BLaER1 (cell line): ENCODE results near the gene SYT9.

Source experiments
- H3K27ac ChIP-seq: shearing (Covaris generic); formaldehyde crosslinking; 2 replicates; pipeline ENCODE4 v1.8.1; 2022
- H3K27me3 ChIP-seq: shearing (Covaris generic); formaldehyde crosslinking; 2 replicates; pipeline ENCODE4 v1.8.1; 2022
- H3K36me3 ChIP-seq: shearing (Covaris generic); formaldehyde crosslinking; 2 replicates; pipeline ENCODE4 v1.8.1; 2022
- H3K4me1 ChIP-seq: shearing (Covaris generic); formaldehyde crosslinking; 2 replicates; pipeline ENCODE4 v1.8.1; 2022
- H3K4me2 ChIP-seq: shearing (Covaris generic); formaldehyde crosslinking; 2 replicates; pipeline ENCODE4 v1.8.1; 2022
- H3K4me3 ChIP-seq: shearing (Covaris generic); formaldehyde crosslinking; 2 replicates; pipeline ENCODE4 v1.8.1; 2022
- H3K9ac ChIP-seq: shearing (Covaris generic); formaldehyde crosslinking; 2 replicates; pipeline ENCODE4 v1.8.1; 2022
- H3K9me3 ChIP-seq: shearing (Covaris generic); formaldehyde crosslinking; 2 replicates; pipeline ENCODE4 v1.8.1; 2022
- H4K20me1 ChIP-seq: shearing (Covaris generic); formaldehyde crosslinking; 2 replicates; pipeline ENCODE4 v1.8.1; 2022
- Cebpa-rat ChIP-seq: shearing (Covaris generic); IDR thresholded peaks from 2 replicates; pipeline ENCODE4 v1.8.1; 2022

Gene SYT9

DNA sequence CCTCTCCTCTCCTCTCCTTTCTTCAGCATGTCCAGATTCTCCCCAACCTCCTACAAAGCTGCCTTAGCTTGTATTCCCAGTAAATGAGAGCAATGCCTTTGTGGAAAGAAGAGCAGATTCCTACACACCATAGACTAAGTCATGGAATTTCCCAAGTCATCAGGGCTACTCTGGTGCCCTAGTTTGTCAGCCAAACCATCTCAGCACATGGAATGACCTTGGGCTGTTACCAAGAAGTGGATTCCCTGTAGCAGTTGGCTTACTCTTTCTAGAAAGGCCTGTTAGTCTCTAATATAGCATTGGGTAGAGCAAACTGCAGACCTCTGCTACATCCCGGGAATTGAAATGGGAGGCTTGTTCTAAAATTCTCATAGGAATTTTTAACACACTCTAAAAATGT is 124.7 kb downstream of the SYT9 start:
- TF ChIP-seq Cebpa-rat: no peak
- Histone ChIP-seq H3K27me3 (no peaks in the 10 kb centered on the region), H3K4me1 (no peaks in the 10 kb centered on the region), H3K4me3 (no peak overlapping the region), H3K9ac (no peak overlapping the region), H3K36me3 (no peaks in the 10 kb centered on the region), H3K4me2 (no peak overlapping the region), H4K20me1 (no peaks in the 10 kb centered on the region), H3K9me3 (peaks cover 6% of the 10 kb centered on the region; the same call in 1 of the 2 replicates), H3K27ac (no peak overlapping the region)

DNA sequence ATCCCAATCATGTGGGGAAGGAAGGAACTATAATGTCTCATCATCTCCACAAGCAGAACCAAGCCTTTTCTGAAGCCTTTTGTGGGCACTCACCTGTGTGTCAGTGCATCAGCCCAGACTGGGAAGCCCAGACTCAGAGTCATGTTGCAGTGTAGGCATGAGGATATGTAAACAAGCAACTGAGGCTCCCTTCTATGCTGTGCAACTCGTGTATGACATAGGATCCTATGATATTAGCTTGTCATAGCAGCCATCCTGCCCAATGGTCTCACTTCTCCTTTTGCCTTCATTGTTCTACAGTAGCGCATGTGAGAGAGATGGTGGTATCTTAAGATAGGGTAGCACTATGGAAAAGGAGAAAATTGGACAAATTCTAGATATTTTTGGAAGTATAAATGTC is 130.2 kb downstream of the SYT9 start:
- no peaks in the 10 kb centered on the region for H3K4me1 ChIP-seq
- no peaks in the 10 kb centered on the region for H3K36me3 ChIP-seq
- H3K4me2 ChIP-seq: no peak overlapping the region
- no peak overlapping the region for H3K4me3 ChIP-seq
- no peak overlapping the region for H3K27ac ChIP-seq
- no peak for TF ChIP-seq Cebpa-rat
- no peaks in the 10 kb centered on the region for H4K20me1 ChIP-seq
- no peaks in the 10 kb centered on the region for H3K27me3 ChIP-seq
- no peak overlapping the region for H3K9ac ChIP-seq
- no peaks in the 10 kb centered on the region for H3K9me3 ChIP-seq

DNA sequence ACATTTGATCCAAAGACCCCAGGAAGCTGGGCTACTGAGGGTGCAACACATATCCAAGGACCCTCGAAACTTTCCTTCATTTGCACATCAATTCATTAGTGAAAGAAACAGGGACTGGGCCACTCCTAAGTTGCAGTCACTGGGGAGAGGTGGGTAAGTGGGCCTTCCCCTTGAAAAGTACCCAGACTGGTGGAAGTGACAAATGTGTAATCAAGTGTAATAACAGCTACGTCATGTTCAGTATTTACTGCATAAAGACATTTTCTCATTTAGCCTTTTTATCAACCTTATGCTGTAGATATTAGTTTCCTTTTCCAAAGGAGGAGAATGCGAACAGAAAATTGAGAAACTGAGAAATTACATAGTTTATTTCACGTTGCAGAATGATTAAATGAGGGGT is 131.7 kb downstream of the SYT9 start:
- H3K9me3 ChIP-seq: no peaks in the 10 kb centered on the region
- no peak overlapping the region for H3K27ac ChIP-seq
- H3K27me3 ChIP-seq: no peaks in the 10 kb centered on the region
- H3K36me3 ChIP-seq: no peaks in the 10 kb centered on the region
- no peaks in the 10 kb centered on the region for H3K4me1 ChIP-seq
- no peak overlapping the region for H3K4me2 ChIP-seq
- TF ChIP-seq Cebpa-rat: no peak
- H3K4me3 ChIP-seq: no peak overlapping the region
- H4K20me1 ChIP-seq: no peaks in the 10 kb centered on the region
- no peak overlapping the region for H3K9ac ChIP-seq

DNA sequence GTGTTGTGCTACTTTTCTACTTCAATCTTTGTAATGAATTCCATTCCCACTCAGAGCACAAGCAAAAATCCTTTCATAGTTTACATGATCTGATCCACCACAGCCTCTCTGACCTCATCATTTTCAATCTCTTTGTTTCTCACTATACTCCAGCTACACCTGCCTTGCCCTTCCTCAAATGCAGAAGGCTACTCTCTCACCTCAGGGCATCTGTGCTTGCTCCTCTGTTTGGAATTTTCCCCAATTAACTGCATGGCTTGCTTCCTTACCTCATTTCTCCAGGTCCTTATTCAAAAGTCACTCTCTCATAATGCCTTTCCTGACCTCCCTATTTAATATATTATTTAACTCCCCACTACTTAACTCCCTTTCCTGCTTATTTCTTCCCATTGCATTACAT is 133.0 kb downstream of the SYT9 start:
- H3K27ac ChIP-seq: no peak overlapping the region
- no peak overlapping the region for H3K9ac ChIP-seq
- no peaks in the 10 kb centered on the region for H4K20me1 ChIP-seq
- no peaks in the 10 kb centered on the region for H3K36me3 ChIP-seq
- H3K4me1 ChIP-seq: no peaks in the 10 kb centered on the region
- H3K9me3 ChIP-seq: no peaks in the 10 kb centered on the region
- TF ChIP-seq Cebpa-rat: no peak
- no peaks in the 10 kb centered on the region for H3K27me3 ChIP-seq
- H3K4me2 ChIP-seq: no peak overlapping the region
- no peak overlapping the region for H3K4me3 ChIP-seq

DNA sequence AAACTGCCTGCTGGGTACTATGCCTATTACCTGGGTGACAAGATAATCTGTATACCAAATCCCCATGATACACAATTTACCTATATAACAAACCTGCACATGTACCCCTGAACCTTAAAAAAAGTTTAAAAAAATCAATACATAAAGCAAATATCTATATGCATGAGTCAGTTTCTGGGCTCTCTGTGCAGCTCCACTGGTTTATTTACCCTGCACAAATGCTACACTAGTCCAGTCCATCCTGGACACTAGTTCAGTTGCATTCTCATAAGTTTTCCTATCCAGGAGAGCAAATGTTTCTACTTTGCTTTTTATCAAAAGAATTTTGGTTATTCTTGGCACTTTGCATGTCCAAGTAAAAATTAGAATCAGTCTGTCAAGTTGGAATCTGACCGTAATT is 133.8 kb downstream of the SYT9 start:
- Histone ChIP-seq H4K20me1 (no peaks in the 10 kb centered on the region), H3K9ac (no peak overlapping the region), H3K27ac (no peak overlapping the region), H3K4me3 (no peak overlapping the region), H3K9me3 (no peaks in the 10 kb centered on the region), H3K4me2 (no peak overlapping the region), H3K4me1 (no peaks in the 10 kb centered on the region), H3K36me3 (no peaks in the 10 kb centered on the region), H3K27me3 (no peaks in the 10 kb centered on the region)
- no peak for TF ChIP-seq Cebpa-rat

DNA sequence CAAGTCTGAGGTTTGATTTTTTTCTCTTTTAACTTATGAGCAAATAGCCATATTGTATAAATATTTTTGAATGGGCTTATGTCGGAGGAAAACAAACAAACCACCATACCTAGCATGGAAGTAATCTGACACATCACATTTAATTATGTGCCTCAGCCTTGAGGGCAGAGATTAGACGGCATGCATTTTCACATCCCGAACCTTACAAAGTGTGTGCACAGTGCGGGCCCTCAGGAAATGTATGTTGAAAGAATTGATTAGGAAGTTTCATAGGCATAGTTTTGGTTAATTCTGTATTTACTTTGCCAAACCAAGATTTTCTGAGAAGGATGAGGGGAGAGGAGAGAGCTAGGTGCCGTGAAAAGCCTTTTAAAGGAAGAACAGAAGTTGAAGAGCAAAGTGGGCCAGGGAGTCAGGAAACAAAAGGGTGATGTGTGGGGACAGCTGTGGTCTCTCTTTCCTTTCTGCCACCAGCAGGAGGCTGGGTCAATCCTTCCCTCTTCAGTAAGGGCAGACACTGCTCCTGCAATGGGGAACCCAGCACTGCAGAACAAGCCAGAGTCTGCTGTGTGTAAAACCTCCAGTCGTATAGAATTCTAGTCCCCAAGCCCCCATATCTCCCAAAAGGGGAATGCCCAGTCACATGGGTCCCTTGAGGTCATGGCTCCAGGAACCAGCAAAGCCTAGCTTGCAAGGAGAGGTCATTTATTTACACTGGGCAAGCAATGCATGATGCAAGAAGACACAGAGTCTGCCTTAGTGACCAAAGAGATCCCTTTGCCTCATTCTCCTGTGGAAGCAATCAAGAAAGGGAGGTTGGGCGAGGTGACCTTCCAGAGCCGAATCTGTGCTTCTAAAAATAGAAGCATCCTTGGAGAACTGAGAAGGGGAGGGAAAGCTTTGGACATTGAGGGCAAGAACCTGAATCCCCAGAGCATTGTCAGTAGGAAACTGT is 162.5 kb downstream of the SYT9 start:
- Histone ChIP-seq H4K20me1 (no peaks in the 10 kb centered on the region), H3K27me3 (no peaks in the 10 kb centered on the region), H3K27ac (no peak overlapping the region), H3K4me2 (no peak overlapping the region), H3K9ac (no peak overlapping the region), H3K4me3 (no peak overlapping the region), H3K4me1 (peaks cover 14% of the 10 kb centered on the region; the same call in 1 of the 2 replicates), H3K9me3 (no peaks in the 10 kb centered on the region), H3K36me3 (no peaks in the 10 kb centered on the region)
- no peak for TF ChIP-seq Cebpa-rat

DNA sequence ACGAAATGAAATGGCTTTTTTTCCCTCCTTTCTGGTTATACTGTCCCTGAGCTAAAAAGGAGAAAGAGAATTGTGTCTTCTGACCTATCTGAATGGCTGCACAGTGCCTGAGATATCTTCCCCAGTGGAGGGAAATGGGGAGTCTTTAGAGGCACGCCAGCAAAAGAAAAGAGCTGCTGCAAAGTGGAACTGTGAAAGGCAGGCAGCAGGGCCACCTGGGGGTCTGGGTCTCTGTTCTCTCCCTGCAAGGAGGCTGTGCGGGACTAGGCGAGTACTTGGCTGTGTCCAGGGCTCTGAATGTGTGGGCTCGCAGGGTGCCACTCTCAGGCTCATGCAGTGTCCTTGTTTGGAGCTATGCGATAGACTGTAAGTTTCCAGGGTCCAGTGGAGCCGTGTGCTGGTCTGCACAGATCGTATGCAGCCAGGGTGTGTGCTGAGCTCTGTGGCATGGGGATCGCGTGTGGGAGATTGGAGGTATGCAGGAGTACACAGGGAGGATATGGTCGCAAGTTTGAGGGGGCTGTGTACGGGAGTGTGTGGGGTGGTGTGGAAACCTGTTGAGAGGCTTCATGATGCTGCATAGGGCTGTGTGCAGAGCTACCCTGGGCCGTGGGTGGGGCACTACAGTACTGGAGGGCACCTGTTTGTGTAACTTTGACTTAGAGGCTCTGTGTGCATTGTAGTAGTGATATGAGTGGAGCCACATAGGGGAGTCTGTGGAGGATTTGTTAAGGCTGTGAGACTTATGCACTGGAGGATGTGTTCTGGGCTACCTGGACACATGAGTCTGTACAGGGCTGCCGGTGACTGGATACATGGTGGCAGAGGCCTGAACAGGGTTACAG is 163.5 kb downstream of the SYT9 start:
- Histone ChIP-seq H3K4me3 (no peak overlapping the region), H3K4me2 (no peak overlapping the region), H3K27me3 (no peaks in the 10 kb centered on the region), H3K27ac (no peak overlapping the region), H3K9ac (no peak overlapping the region), H4K20me1 (no peaks in the 10 kb centered on the region), H3K4me1 (peaks cover 14% of the 10 kb centered on the region; the same call in 1 of the 2 replicates), H3K9me3 (no peaks in the 10 kb centered on the region), H3K36me3 (no peaks in the 10 kb centered on the region)
- no peak for TF ChIP-seq Cebpa-rat

DNA sequence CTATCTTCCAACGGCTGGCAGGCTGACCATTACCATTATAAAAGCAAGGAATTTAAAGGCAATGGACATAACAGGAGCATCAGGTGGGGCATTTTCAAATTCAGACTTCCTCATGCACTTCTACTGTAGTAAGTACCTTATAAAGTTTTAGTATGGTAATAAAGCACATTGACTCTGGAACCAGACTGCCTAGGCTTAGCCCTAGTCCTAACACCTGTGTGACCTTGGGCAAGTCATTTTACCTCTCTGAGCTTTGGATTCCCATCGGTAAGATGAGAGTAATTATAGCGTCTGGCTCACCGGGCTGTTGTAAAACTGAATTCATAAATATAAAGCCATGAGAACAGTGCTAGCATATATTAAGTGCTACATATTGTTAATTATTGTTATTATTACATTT is 164.4 kb downstream of the SYT9 start:
- TF ChIP-seq Cebpa-rat: no peak
- peaks cover 14% of the 10 kb centered on the region; the same call in 1 of the 2 replicates for H3K4me1 ChIP-seq
- H3K36me3 ChIP-seq: no peaks in the 10 kb centered on the region
- H3K4me2 ChIP-seq: no peak overlapping the region
- no peaks in the 10 kb centered on the region for H3K9me3 ChIP-seq
- no peaks in the 10 kb centered on the region for H3K27me3 ChIP-seq
- no peak overlapping the region for H3K27ac ChIP-seq
- H4K20me1 ChIP-seq: no peaks in the 10 kb centered on the region
- no peak overlapping the region for H3K4me3 ChIP-seq
- no peak overlapping the region for H3K9ac ChIP-seq

DNA sequence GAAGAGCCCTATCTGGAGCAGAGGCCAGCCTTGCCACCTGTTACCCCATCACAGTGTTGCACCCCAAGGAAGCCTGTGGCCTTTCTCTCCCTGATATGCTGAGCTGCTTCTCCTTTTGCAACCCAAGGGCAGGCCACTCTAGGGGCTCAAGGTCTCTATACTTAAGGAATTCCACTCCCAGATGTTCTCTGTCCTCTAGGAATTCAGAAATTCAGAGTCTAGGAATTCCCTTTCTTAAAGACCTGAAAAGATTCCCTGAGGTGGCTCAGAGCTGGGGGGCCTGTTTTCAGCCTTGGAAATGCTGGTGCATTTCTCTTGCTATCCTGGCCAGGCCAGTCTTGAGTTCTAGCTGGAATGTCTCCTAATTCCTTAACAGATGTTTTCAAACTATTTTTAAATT is 165.6 kb downstream of the SYT9 start:
- H4K20me1 ChIP-seq: no peaks in the 10 kb centered on the region
- peaks cover 15% of the 10 kb centered on the region for H3K4me1 ChIP-seq
- H3K27ac ChIP-seq: no peak overlapping the region
- H3K4me3 ChIP-seq: no peak overlapping the region
- no peak overlapping the region for H3K9ac ChIP-seq
- no peaks in the 10 kb centered on the region for H3K9me3 ChIP-seq
- H3K36me3 ChIP-seq: no peaks in the 10 kb centered on the region
- TF ChIP-seq Cebpa-rat: no peak
- no peaks in the 10 kb centered on the region for H3K27me3 ChIP-seq
- H3K4me2 ChIP-seq: peak overlapping the region; percentile 27; the same call in 1 of the 2 replicates

DNA sequence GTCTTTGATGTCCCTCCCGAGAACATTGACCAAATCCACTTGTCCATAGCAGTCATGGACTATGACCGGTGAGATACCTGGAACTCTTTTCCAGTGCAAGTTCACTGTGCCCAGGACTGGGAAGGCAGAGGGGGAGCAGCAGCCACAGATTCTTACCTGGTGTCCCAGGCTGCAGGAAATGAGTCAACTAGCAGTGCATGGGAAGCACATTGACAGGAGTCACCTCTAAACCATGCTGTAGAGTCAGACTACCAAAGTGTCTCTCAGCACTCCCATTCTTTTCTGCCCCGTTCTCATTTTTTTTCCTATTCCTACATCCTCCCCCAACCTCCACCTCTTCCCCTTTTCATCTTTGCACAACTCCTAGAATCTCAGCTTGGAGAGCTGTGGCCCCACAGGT is 166.4 kb downstream of the SYT9 start:
- Histone ChIP-seq H3K36me3 (no peaks in the 10 kb centered on the region), H4K20me1 (no peaks in the 10 kb centered on the region), H3K4me2 (no peak overlapping the region), H3K4me3 (no peak overlapping the region), H3K27me3 (no peaks in the 10 kb centered on the region), H3K9me3 (no peaks in the 10 kb centered on the region), H3K4me1 (peaks cover 22% of the 10 kb centered on the region), H3K9ac (no peak overlapping the region), H3K27ac (no peak overlapping the region)
- no peak for TF ChIP-seq Cebpa-rat
